ENCODE data around the gene MALL. TPM values are rescaled to one million over a fixed set of nuclear protein-coding genes. Genes with fewer than 3 reads are reported as not detected.

MALL gene
- total and polyA plus RNA-seq, 2 of the 13 experiments (the other 11 are each of a cell fraction or from before 2014, with no cell fraction given), result not detected

- TF ChIP-seq TRIM24 (CRISPR knock-in tag; IDR thresholded peaks at IDR 0.05) (no peak), SIN3B (IDR thresholded peaks at IDR 0.05; ENCODE audit: low read length) (no peak), MED1 (CRISPR knock-in tag; IDR thresholded peaks at IDR 0.05) (peak; percentile 59), SIN3A (IDR thresholded peaks at IDR 0.05; ENCODE audit: borderline replicate concordance, low read depth, low read length) (no peak), ZNF326 (CRISPR knock-in tag; IDR thresholded peaks at IDR 0.05; ENCODE audit: borderline replicate concordance) (no peak), ZNF639 (CRISPR knock-in tag; conservative IDR thresholded peaks at IDR 0.05) (no peak), ATM (IDR thresholded peaks at IDR 0.05; ENCODE audit: borderline replicate concordance) (no peak), JUNB (CRISPR knock-in tag; IDR thresholded peaks at IDR 0.05; ENCODE audit: borderline replicate concordance) (no peak), ZNF318 (CRISPR knock-in tag; IDR thresholded peaks at IDR 0.05) (no peak), ZHX2 (IDR thresholded peaks at IDR 0.05; ENCODE audit: low read depth) (no peak), ZHX2 (CRISPR knock-in tag; IDR thresholded peaks at IDR 0.05; ENCODE audit: borderline replicate concordance) (no peak), EP300 (IDR thresholded peaks at IDR 0.05; ENCODE audit: low read depth in 2 of 2, low read length in 2 of 2) (peak in 1 of 2 experiments; percentile 96; a peak in 3 of 4 replicates), EP300 (CRISPR knock-in tag; IDR thresholded peaks at IDR 0.05; ENCODE audit: borderline replicate concordance) (peak; percentile 89)
Measured at GRCh38 chr2:110146183-110146944, 30.7 kb upstream of the MALL start (continued).
